ENCODE data around the gene RMRP.
A peak's percentile ranks its signal among the peaks of the same experiment; 100 is the strongest.

RMRP gene

GRCh38 chr9:35657546-35658136 lies at the start of gene RMRP:
RMRP (minus strand) TSS chr9:35658019.
- DNase-seq (ENCODE audit: low read depth) = peak; percentile 100

GRCh38 chr9:35706951-35707350 lies 49.1 kb upstream of the RMRP start:
- no peak for DNase-seq (ENCODE audit: low read depth)

GRCh38 chr9:35705836-35706430 lies 48.1 kb upstream of the RMRP start:
- no peak for DNase-seq (ENCODE audit: low read depth)

GRCh38 chr9:35705372-35705771 lies 47.6 kb upstream of the RMRP start:
- DNase-seq (ENCODE audit: low read depth) = no peak

GRCh38 chr9:35703906-35704672 lies 46.3 kb upstream of the RMRP start:
- DNase-seq (ENCODE audit: low read depth) = no peak

GRCh38 chr9:35702696-35703095 lies 44.9 kb upstream of the RMRP start:
- no peak for DNase-seq (ENCODE audit: low read depth)

GRCh38 chr9:35700942-35701341 lies 43.1 kb upstream of the RMRP start:
- no peak for DNase-seq (ENCODE audit: low read depth)

GRCh38 chr9:35700031-35700430 lies 42.2 kb upstream of the RMRP start:
- DNase-seq (ENCODE audit: low read depth) = no peak

- no peak for DNase-seq (ENCODE audit: low read depth)
These were observed 40.4 kb upstream of the RMRP start for GRCh38 chr9:35698231-35698630.

GRCh38 chr9:35697486-35697885 lies 39.7 kb upstream of the RMRP start:
- DNase-seq (ENCODE audit: low read depth) = no peak

GRCh38 chr9:35696520-35697215 lies 38.8 kb upstream of the RMRP start:
- DNase-seq (ENCODE audit: low read depth) = peak; percentile 53

GRCh38 chr9:35695943-35696401 lies 38.2 kb upstream of the RMRP start:
- peak; percentile 30 for DNase-seq (ENCODE audit: low read depth)

- DNase-seq (ENCODE audit: low read depth) = peak; percentile 61
These were observed 34.0 kb upstream of the RMRP start for GRCh38 chr9:35691757-35692301.

GRCh38 chr9:35691334-35691650 lies 33.5 kb upstream of the RMRP start:
- no peak for DNase-seq (ENCODE audit: low read depth)

- peak; percentile 94 for DNase-seq (ENCODE audit: low read depth)
These were observed 33.0 kb upstream of the RMRP start for GRCh38 chr9:35690614-35691333.

- DNase-seq (ENCODE audit: low read depth) = no peak
These were observed 32.4 kb upstream of the RMRP start for GRCh38 chr9:35690294-35690613.

- peak; percentile 96 for DNase-seq (ENCODE audit: low read depth)
These were observed 31.9 kb upstream of the RMRP start, which contains the start of gene TPM2 for GRCh38 chr9:35689542-35690293. TPM2 (minus strand) TSS chr9:35689925; CDS start chr9:35689817, 108 bp downstream.

GRCh38 chr9:35688558-35689541 lies 31.0 kb upstream of the RMRP start:
- DNase-seq (ENCODE audit: low read depth) = peak; percentile 77

GRCh38 chr9:35687972-35688557 lies 30.2 kb upstream of the RMRP start:
- no peak for DNase-seq (ENCODE audit: low read depth)

GRCh38 chr9:35687306-35687705 lies 29.5 kb upstream of the RMRP start:
- no peak for DNase-seq (ENCODE audit: low read depth)

Data from EH (cell line).